Smooth muscle cell (in vitro differentiated cells): ENCODE results near the gene ALG12. TPM values are rescaled to one million over a fixed set of nuclear protein-coding genes. Genes with fewer than 3 reads are reported as not detected.

Experiments used
- DNase-seq: peaks from one replicate; lab custom pipeline; 2025; ENCODE audit not compliant: unreplicated experiment; lab: John Stamatoyannopoulos, UW
- H2AFZ ChIP-seq: fragments of 200-600 bp; sonication (generic); 2 replicates; pipeline ENCODE4 v1.6.0; 2016; ENCODE audit warnings: antibody characterized with exemption, low read depth, mild to moderate bottlenecking
- H3F3A ChIP-seq: fragments of 200-600 bp; sonication (generic); 2 replicates; pipeline ENCODE4 v1.6.0; 2017; ENCODE audit warnings: antibody characterized with exemption, low read depth
- H3K27ac ChIP-seq: fragments of 200-600 bp; sonication (generic); 2 replicates; pipeline ENCODE4 v1.5.1; 2016; ENCODE audit warnings: low read depth, mild to moderate bottlenecking
- H3K27me3 ChIP-seq: fragments of 200-600 bp; sonication (generic); 2 replicates; pipeline ENCODE4 v1.6.1; 2016; ENCODE audit warnings: low read depth, mild to moderate bottlenecking
- H3K36me3 ChIP-seq: fragments of 200-600 bp; sonication (generic); 2 replicates; pipeline ENCODE4 v1.5.1; 2016; ENCODE audit warnings: low read depth
- H3K4me1 ChIP-seq: fragments of 200-600 bp; sonication (generic); 2 replicates; pipeline ENCODE4 v1.5.1; 2016; ENCODE audit warnings: low read depth
- H3K4me2 ChIP-seq: fragments of 200-600 bp; sonication (generic); 2 replicates; pipeline ENCODE4 v1.6.0; 2016; ENCODE audit warnings: mild to moderate bottlenecking
- H3K4me3 ChIP-seq: fragments of 200-600 bp; sonication (generic); 2 replicates; pipeline ENCODE4 v1.5.1; 2016; ENCODE audit warnings: mild to moderate bottlenecking
- H3K79me2 ChIP-seq: fragments of 200-600 bp; sonication (generic); 2 replicates; pipeline ENCODE4 v1.6.0; 2016; ENCODE audit warnings: low read depth, mild to moderate bottlenecking
- H3K9ac ChIP-seq: fragments of 200-600 bp; sonication (generic); 2 replicates; pipeline ENCODE4 v1.6.0; 2016; ENCODE audit warnings: low read depth
- H3K9me3 ChIP-seq: fragments of 200-600 bp; sonication (generic); replicated peaks from 2 replicates; pipeline ENCODE4 v1.5.1; 2016; ENCODE audit warnings: low read depth
- H4K20me1 ChIP-seq: fragments of 200-600 bp; sonication (generic); 2 replicates; pipeline ENCODE4 v1.6.0; 2016; ENCODE audit warnings: low read depth
- WGBS: methylation state at CpG from one replicate; pipeline ENCODE4 v1.1.7; 2016; ENCODE audit warnings: low lambda C conversion rate; 5-methylcytosine and 5-hydroxymethylcytosine counted together
- polyA plus RNA-seq: library from polyadenylated mRNA; unstranded; fragments of >200 nt; fragmentation: Nextera tagmentation; extraction: Ambion mirVana; gene quantifications from 2 replicates; pipeline ENCODE4 v1.2.1, GENCODE V29; 2016
- total RNA-seq: library from RNA; depleted of rRNA; stranded (reverse); fragments of >200 nt; gene quantifications from 2 replicates; pipeline ENCODE4 v1.2.3, GENCODE V29; 2014
- TF ChIP-seq, protein P1 (sequence below): fragments of 200-600 bp; sonication (generic); IDR thresholded peaks from 2 replicates; pipeline ENCODE4 v1.5.1; 2017; ENCODE audit warnings: borderline replicate concordance, mild to moderate bottlenecking, antibody characterized with exemption; ENCODE audit not compliant: insufficient read depth, poor library complexity, severe bottlenecking

ALG12 gene
- total and polyA plus RNA-seq, 2 experiments from 2014 or later: 13.9 to 42.7 TPM

GRCh38 chr22:49879871-49880270 is 38.4 kb downstream of the ALG12 start:
- no peak overlapping the region for H3K4me3 ChIP-seq
- TF ChIP-seq, protein P1, sequence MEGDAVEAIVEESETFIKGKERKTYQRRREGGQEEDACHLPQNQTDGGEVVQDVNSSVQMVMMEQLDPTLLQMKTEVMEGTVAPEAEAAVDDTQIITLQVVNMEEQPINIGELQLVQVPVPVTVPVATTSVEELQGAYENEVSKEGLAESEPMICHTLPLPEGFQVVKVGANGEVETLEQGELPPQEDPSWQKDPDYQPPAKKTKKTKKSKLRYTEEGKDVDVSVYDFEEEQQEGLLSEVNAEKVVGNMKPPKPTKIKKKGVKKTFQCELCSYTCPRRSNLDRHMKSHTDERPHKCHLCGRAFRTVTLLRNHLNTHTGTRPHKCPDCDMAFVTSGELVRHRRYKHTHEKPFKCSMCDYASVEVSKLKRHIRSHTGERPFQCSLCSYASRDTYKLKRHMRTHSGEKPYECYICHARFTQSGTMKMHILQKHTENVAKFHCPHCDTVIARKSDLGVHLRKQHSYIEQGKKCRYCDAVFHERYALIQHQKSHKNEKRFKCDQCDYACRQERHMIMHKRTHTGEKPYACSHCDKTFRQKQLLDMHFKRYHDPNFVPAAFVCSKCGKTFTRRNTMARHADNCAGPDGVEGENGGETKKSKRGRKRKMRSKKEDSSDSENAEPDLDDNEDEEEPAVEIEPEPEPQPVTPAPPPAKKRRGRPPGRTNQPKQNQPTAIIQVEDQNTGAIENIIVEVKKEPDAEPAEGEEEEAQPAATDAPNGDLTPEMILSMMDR: no peak
- no peaks in the 10 kb centered on the region for H3K27me3 ChIP-seq
- peaks cover 6% of the 10 kb centered on the region for H3K36me3 ChIP-seq
- H2AFZ ChIP-seq: no peak overlapping the region
- H3K27ac ChIP-seq: no peak overlapping the region
- no peaks in the 10 kb centered on the region for H3K4me1 ChIP-seq
- no peak overlapping the region for H3K9ac ChIP-seq
- peaks cover 73% of the 10 kb centered on the region for H4K20me1 ChIP-seq
- no peaks in the 10 kb centered on the region for H3F3A ChIP-seq
- WGBS: 95% methylated on average over 9 of the region's 9 CpGs
- no peak for DNase-seq
- H3K9me3 ChIP-seq: no peaks in the 10 kb centered on the region
- peaks cover 80% of the 10 kb centered on the region for H3K79me2 ChIP-seq
- no peak overlapping the region for H3K4me2 ChIP-seq

GRCh38 chr22:49878206-49878605 is 40.0 kb downstream of the ALG12 start:
- Histone ChIP-seq H2AFZ (no peak overlapping the region), H3K27ac (no peak overlapping the region), H3K36me3 (no peaks in the 10 kb centered on the region), H4K20me1 (peaks cover 71% of the 10 kb centered on the region), H3K4me2 (no peak overlapping the region), H3K79me2 (peaks cover 95% of the 10 kb centered on the region), H3K4me1 (no peaks in the 10 kb centered on the region), H3K4me3 (no peak overlapping the region), H3K27me3 (no peaks in the 10 kb centered on the region), H3F3A (no peaks in the 10 kb centered on the region), H3K9me3 (no peaks in the 10 kb centered on the region), H3K9ac (no peak overlapping the region)
- 97% methylated on average over 8 of the region's 8 CpGs for WGBS
- TF ChIP-seq, protein P1: no peak
- no peak for DNase-seq

DNA sequence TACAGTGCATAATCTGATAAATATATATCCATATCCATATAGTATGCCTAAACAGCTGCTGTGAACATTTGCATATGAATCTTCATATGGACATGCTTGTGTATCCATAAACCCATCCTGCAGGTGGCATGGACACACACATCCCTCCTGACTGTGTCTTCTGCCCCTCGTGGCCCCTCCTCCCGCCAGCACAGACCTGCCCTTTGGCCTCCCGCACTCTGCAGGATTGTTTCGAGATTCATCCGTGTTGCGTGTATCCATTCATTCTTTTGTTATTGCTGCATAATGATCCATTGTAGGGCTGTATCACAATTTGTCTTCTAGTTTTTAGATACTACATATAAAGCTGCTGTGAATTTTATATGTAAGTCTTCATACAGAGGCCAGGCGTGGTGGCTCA is 40.6 kb downstream of the ALG12 start:
- WGBS: 96% methylated on average over 7 of the region's 7 CpGs
- TF ChIP-seq, protein P1: no peak
- Histone ChIP-seq H3K4me2 (no peak overlapping the region), H3K79me2 (peaks cover 95% of the 10 kb centered on the region), H3K4me3 (no peak overlapping the region), H3F3A (no peaks in the 10 kb centered on the region), H2AFZ (no peak overlapping the region), H3K36me3 (no peaks in the 10 kb centered on the region), H3K27ac (no peak overlapping the region), H3K4me1 (no peaks in the 10 kb centered on the region), H3K9me3 (no peaks in the 10 kb centered on the region), H4K20me1 (peaks cover 71% of the 10 kb centered on the region), H3K9ac (no peak overlapping the region), H3K27me3 (no peaks in the 10 kb centered on the region)
- DNase-seq: no peak

DNA sequence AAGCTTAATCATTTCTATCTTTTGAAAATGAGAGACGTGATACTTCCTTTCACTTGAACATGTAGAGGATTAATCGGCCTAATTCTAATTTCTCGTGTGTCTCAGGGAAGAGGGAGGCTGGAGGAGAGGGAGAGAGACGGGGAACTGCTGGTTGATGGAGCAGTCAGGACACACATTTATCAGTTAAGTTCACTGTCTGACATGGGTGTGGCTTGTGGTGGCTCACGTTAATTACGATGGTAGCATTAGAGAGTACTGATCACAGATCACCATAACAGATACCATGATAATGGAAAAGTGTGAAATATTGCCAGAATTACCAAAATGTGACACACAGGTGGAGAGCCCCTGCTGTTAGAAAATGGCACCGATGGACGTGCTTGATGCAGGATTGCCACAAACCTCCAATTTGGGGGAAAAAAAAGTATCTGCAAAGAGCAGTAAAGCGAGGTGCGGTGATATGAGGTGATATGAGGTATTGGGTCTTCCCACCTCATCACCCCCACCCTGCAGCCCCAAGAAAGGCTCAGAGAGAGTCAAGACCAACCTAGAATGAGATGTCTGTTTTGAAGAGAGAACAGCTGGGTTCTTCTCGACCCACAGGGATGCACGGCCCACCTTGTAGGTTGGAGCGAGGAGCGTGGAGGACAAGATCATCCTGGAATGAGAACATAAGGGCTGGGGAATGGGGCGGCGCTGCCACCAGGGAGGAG is 44.9 kb downstream of the ALG12 start:
- 97% methylated on average over 15 of the region's 16 CpGs for WGBS
- H3F3A ChIP-seq: no peaks in the 10 kb centered on the region

More for the DNA sequence above, 44.9 kb downstream of the ALG12 start:
- Histone ChIP-seq H3K9ac (no peak overlapping the region), H3K36me3 (no peaks in the 10 kb centered on the region), H3K79me2 (peaks cover 99% of the 10 kb centered on the region), H2AFZ (no peak overlapping the region), H4K20me1 (peaks cover 78% of the 10 kb centered on the region), H3K4me1 (no peaks in the 10 kb centered on the region), H3K4me2 (no peak overlapping the region), H3K27me3 (no peaks in the 10 kb centered on the region), H3K4me3 (no peak overlapping the region), H3K27ac (no peak overlapping the region), H3K9me3 (peaks cover 8% of the 10 kb centered on the region)
- DNase-seq: no peak
- TF ChIP-seq, protein P1: no peak
